GM18517 (cell line): ENCODE data around the gene ELANE.

Experiments
- ATAC-seq: cut with Tn5 transposase; IDR thresholded peaks from one replicate; pipeline ENCODE4 v1.9.1; 2021; ENCODE audit warnings: mild to moderate bottlenecking, moderate library complexity; ENCODE audit not compliant: unreplicated experiment

Gene ELANE

DNA sequence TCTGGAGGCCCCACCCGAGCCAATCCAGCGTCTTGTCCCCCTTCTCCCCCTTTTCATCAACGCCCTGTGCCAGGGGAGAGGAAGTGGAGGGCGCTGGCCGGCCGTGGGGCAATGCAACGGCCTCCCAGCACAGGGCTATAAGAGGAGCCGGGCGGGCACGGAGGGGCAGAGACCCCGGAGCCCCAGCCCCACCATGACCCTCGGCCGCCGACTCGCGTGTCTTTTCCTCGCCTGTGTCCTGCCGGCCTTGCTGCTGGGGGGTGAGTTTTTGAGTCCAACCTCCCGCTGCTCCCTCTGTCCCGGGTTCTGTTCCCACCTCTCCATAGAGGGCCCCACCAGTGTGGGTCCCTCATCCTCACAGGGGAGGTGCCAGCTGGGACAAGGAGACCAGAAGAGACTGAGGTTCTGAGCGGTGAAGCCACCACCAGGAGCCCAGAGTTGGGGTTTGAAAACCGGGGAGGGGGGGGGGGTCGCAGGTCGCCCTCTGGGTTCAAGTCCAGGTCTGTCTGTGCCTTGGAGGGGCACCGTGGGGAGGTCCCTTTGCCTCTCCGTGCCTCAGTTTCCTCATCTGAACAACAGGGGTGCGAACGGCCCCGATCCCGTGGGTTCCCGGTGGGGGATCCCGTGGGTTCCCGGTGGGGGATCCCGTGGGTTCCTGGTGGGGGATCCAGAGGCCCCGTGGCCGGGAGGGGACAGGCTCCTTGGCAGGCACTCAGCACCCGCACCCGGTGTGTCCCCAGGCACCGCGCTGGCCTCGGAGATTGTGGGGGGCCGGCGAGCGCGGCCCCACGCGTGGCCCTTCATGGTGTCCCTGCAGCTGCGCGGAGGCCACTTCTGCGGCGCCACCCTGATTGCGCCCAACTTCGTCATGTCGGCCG is at the start of gene ELANE:
Gene ELANE (plus strand): TSS at position 168 of the 878 bp plus-strand sequence. CDS start 26 bp downstream, at position 194.
- ATAC-seq: no peak

DNA sequence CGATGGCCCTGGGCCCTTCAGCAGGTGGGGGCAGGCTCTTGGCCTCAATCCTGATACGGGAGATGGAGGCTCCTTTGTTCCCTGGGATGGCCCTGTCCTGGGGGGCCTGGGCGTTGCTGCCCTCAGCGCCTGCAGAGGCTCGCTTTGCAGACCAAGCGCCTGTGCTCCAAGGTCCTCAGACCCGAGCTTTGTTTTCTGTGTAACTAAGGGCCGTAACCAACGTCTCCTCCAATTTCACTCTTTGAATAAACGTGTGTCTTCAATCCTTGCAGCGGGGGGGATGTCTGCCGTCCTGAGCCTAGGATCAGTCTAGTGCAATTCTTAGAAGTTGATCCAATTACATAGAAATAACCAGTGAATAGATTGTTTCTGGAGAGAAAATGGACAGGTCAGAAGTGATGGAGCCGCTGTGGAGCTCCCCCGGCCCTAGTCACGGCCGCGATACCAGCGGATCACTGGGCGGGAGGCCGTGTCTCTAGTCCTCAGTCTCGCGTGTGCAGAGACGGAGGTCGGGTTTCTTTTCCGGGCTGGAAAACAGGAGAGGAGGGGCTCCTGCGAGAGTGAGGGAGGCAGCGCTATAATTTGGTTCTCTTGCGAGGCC is 49.5 kb upstream of the ELANE start:
- no peak for ATAC-seq

DNA sequence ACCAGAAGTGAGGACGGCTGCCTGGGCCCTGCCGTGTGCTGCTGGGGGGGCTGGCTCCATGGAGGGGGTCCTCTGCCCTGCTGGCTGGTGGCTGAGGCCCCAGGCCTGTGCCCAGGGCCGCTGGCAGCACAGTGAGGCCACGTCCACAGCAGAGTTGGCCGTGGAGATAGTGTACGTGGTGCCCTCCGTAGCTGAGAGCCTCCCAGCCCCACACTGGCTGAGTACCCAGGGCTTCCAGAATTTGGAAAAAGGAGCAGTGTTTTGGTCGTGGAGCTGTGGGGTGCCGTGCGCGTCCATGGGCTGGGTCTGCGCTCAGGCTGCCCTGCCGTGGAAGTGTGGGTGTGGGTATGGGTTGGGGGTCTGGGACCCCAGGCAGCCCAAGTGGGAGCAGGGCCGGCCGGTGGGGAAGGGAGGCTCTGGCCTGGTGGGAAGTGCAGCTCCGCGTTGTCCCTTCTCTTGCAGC is 49.0 kb upstream of the ELANE start:
- no peak for ATAC-seq

DNA sequence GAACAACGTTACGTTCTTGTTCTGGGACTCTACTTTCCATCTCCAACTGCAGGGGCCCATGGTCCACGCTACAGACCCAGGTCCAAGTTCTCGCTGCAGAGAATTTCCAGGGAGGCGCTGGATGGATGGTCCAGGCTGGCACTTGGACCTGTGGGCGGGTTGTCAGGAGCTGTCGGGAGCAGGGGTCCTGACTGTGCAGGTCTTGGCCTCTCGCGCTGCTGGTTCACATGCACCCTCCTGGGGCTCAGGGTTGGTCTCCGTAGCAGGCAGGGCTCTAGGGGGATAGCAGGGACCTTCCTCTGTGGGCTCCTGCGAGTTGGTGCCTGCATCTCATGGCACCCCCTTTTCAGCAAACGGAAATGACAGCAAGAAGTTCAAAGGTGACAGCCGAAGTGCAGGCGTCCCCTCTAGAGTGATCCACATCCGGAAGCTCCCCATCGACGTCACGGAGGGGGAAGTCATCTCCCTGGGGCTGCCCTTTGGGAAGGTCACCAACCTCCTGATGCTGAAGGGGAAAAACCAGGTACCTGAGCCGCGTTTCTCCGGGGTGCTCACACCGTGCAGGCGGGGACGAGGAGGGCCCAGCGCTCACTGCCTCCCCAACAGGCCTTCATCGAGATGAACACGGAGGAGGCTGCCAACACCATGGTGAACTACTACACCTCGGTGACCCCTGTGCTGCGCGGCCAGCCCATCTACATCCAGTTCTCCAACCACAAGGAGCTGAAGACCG is 48.3 kb upstream of the ELANE start:
- ATAC-seq: no peak

DNA sequence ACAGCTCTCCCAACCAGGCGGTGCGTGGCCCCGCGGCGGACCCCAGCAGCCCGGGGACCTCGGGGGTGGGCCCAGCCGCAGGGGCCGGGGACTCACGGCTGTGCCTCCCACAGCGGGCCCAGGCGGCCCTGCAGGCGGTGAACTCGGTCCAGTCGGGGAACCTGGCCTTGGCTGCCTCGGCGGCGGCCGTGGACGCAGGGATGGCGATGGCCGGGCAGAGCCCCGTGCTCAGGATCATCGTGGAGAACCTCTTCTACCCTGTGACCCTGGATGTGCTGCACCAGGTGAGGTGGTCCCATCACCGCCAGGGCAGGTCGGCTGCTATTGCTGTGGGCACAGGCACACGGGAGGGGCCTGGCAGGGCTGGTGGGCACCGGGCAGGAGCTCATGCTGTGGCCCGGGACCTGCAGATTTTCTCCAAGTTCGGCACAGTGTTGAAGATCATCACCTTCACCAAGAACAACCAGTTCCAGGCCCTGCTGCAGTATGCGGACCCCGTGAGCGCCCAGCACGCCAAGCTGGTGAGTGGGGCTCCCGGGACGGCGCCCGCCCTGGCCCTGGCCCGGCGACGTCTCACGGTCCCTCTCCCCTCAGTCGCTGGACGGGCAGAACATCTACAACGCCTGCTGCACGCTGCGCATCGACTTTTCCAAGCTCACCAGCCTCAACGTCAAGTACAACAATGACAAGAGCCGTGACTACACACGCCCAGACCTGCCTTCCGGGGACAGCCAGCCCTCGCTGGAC is 47.5 kb upstream of the ELANE start:
- no peak for ATAC-seq

DNA sequence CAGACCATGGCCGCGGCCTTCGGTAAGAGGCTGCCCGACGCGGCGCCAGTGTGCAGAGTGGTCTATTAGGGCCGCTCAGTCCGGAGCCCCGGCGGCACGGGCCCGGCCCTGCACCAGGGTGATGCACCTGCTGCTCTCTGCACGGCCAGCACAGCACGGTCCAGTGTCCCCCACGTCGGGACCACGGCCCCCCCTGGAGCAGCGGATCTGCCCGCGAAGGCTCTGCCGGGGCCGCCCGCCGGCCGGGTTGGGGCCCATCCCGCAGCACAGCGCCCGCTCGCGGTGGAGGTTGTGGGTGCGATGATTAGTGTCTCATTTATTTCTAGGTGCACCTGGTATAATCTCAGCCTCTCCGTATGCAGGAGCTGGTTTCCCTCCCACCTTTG is 46.9 kb upstream of the ELANE start:
- ATAC-seq: no peak

DNA sequence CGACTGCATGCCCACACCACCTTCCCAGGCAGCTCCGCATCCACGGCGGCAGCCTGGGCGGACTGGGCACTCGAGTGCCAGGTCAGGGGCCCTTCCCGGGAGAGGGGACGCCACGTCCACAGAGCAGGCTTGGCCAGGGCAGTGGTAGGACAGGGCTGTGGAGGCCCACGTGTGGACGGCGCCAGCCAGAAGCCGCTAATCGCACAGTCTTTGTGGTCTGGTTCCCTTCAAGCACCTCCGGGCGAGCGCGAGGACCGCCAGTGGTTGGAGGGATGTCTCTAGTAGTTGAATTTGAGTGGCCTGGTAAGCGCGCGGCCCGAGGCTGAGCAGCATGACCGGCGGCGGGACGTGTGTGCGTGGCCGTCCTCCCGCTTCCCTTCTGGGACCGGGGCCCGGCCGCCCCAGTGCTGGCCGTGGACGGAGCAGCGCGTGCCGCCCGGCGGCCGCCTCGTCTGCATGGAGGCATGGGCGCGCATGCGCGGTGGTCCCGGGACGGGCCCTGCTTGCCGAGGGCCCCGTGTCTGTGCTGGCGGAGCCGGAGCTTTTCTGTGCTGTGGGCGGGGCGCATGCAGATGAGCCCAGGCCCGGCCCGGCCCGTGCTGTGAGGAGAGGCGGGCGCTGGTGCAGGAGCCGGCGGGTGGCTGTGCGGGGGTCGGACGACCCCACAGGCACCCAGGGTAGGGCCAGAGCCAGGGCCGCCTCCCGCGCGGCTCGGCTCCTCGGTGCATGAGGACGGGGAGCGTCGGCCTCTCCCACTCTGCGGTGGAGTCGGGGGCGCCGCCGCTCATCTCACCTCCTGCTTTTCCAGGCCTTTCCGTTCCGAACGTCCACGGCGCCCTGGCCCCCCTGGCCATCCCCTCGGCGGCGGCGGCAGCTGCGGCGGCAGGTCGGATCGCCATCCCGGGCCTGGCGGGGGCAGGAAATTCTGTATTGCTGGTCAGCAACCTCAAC is 46.2 kb upstream of the ELANE start:
- ATAC-seq: no peak

DNA sequence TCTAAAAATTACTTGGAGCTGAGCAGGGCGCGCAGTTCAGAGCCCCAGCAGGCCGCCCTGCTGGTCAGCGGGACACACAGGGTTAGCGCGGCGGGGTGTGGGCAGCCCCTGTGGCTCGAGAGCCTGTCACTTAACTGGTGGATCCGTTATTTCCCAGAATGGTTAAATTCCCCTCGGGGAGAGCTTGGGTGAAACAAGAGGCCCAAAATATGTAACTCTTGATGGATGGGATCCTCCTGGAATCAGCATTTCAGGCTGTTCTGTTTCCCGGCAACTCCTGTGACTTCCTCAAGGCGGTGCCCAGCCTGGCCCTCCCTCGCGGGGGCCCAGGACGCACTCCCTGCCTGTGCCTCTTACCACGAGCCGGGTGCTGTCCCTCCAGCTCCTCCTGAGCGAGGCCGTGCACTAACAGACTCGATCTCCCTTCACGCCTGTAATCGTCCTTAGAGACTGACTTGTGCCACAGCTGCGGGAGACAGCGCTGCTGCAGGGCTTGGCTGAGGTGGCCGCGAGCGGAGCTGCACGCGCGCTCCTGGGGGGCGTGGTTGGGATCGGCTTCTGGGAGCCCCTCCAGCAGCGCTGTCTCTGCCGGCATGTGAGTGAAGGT is 45.2 kb upstream of the ELANE start:
- no peak for ATAC-seq

DNA sequence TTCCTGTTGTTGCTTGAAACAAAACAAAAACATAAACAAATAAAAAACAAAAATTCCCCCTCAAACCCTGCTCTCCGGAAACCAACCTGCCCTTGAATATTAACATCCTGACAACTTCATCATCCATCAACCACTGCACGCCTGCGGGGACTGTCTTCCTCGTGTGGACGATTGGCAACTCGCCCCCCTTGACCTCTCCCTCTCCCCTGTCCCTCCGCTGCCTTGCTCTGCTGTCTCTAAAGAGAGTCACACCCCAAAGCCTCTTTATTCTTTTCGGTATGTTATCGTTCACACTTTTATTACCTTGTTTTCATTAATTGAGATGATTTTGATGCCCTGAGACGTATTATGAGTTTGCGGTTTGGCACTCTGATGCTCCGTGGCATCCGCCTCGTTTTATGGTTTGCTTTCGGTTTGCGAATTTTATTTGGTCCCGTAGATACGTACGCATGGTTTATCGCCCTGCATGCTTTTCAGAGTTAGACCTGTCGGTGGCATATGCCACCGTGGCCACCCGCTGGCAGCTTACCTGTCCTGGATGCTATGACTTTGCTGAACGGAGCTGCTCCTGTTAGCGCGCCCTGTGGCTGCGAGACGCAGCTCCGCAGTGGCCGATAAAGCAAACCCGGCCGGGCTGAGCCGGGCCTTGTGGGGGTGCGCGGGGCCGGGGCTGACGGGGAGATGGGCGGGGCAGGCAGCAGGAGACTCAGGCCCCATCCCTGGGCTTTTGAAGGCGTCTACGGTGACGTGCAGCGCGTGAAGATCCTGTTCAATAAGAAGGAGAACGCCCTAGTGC is 44.3 kb upstream of the ELANE start:
- ATAC-seq: no peak

DNA sequence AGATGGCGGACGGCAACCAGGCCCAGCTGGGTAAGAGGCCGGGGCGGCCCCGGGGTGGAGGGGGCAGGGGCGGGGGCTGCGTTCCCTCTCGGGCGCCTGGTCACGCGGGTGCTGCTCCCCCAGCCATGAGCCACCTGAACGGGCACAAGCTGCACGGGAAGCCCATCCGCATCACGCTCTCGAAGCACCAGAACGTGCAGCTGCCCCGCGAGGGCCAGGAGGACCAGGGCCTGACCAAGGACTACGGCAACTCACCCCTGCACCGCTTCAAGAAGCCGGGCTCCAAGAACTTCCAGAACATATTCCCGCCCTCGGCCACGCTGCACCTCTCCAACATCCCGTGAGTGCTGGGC is 43.7 kb upstream of the ELANE start:
- ATAC-seq: no peak

DNA sequence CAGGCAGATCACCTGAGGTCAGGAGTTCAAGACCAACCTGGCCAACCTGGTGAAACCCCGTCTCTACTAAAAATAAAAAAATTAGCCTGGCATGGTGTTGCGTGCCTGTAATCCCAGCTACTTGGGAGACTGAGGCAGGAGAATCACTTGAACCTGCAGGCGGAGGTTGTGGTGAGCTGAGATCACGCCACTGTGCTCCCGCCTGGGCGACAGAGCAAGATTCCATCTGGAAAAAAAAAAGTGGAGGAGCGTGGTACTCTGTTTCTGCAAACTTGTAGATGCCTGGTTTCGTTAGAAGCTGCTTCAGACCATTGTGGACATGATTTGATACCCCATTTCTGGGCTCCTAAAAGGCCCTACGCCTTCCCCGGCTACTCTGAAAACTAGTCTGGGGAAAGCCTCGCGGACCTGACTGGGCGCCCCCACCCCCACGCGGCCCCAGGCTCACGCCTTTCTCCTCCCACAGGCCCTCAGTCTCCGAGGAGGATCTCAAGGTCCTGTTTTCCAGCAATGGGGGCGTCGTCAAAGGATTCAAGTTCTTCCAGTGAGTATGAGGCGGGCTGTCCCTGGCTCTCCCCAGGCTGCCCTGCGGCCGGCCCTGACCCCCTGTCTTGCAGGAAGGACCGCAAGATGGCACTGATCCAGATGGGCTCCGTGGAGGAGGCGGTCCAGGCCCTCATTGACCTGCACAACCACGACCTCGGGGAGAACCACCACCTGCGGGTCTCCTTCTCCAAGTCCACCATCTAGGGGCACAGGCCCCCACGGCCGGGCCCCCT is 41.8 kb upstream of the ELANE start:
- no peak for ATAC-seq

DNA sequence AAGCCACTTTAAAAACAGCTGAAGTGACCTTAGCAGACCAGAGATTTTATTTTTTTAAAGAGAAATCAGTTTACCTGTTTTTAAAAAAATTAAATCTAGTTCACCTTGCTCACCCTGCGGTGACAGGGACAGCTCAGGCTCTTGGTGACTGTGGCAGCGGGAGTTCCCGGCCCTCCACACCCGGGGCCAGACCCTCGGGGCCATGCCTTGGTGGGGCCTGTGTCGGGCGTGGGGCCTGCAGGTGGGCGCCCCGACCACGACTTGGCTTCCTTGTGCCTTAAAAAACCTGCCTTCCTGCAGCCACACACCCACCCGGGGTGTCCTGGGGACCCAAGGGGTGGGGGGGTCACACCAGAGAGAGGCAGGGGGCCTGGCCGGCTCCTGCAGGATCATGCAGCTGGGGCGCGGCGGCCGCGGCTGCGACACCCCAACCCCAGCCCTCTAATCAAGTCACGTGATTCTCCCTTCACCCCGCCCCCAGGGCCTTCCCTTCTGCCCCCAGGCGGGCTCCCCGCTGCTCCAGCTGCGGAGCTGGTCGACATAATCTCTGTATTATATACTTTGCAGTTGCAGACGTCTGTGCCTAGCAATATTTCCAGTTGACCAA is 41.1 kb upstream of the ELANE start:
- ATAC-seq: no peak

DNA sequence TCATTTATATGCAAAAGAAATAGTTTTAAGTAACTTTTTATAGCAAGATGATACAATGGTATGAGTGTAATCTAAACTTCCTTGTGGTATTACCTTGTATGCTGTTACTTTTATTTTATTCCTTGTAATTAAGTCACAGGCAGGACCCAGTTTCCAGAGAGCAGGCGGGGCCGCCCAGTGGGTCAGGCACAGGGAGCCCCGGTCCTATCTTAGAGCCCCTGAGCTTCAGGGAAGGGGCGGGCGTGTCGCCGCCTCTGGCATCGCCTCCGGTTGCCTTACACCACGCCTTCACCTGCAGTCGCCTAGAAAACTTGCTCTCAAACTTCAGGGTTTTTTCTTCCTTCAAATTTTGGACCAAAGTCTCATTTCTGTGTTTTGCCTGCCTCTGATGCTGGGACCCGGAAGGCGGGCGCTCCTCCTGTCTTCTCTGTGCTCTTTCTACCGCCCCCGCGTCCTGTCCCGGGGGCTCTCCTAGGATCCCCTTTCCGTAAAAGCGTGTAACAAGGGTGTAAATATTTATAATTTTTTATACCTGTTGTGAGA is 40.5 kb upstream of the ELANE start:
- ATAC-seq: no peak

DNA sequence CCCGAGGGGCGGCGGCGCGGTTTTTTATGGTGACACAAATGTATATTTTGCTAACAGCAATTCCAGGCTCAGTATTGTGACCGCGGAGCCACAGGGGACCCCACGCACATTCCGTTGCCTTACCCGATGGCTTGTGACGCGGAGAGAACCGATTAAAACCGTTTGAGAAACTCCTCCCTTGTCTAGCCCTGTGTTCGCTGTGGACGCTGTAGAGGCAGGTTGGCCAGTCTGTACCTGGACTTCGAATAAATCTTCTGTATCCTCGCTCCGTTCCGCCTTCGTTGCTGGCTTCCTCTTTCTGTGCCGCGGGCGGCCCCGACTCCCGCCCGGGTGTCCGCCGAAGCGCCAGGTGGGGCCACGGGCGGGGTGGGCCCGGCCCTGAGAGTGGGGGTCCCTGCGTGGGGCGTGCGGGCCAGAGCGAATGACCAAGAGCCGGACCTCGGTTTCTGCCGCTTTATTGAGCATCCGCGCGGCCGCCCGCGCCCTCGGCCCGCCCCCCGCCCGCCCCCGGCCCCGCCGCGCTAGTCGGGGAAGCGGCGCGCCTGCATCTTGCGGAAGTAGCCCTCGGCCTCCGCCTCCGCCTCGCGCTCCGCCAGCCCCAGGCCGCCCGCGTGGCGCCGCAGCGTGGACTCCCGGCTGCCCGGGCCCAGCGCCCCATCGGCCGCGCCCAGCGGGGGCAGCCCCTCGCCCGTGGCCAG is 39.9 kb upstream of the ELANE start:
- ATAC-seq: no peak

DNA sequence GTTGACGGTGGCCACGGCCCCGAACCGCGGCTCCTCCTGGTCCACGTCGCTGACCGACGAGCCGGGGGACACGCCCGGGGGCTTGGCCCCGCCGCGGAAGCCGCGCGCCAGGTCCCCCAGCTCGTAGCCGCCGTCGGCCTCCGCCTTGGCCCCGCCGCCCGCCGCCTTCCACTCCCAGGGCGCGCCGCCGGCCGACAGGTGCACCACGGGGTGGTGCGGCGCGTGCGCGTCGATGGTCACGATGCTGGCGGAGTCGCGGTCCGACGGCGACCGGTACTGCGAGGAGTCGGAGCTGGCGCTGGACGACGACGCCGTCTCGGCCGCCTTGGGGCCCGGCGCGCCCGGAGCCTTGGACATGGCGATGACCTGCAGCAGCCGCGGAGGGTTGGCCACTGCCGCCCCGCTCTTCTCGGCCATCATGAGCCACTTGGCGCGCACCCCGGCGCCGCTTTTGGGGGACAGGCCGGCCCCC is 39.3 kb upstream of the ELANE start:
- no peak for ATAC-seq
